22Rv1 (cell line): ENCODE data around the gene POC1B.

Source experiments
- CTCF ChIP-seq: fragments of 450-650 bp; IDR thresholded peaks from 2 replicates; pipeline ENCODE4 v1.5.1; 2017; ENCODE audit warnings: mild to moderate bottlenecking
- ZFX ChIP-seq: fragments of 450-650 bp; IDR thresholded peaks from 2 replicates; pipeline ENCODE4 v1.6.1; 2017; ENCODE audit warnings: antibody characterized with exemption, borderline replicate concordance

- TF ChIP-seq CTCF (no peak), ZFX (no peak)
Measured at GRCh38 chr12:89481213-89481914, 44.5 kb downstream of the POC1B start.
